Measurements from ENCODE around the gene TXNIP. TPM values are rescaled to one million over a fixed set of nuclear protein-coding genes. Genes with fewer than 3 reads are reported as not detected.

The TXNIP gene
- polyA plus RNA-seq, 1 donor (not counting 4 experiments of a cell fraction or from before 2014, with no cell fraction given): 159 TPM

GRCh38 chr1:145964328-145965118 is 31.9 kb downstream of the TXNIP start, which contains the start of the genes ANKRD34A and POLR3GL:
TSS of gene ANKRD34A (minus strand) at chr1:145964575. CDS start at chr1:145961759, 2,816 bp downstream.
TSS of gene POLR3GL (plus strand) at chr1:145964690. CDS start at chr1:145974866, 10,176 bp downstream.
- H3K9ac ChIP-seq (ENCODE audit: control insufficient read depth, extremely low read depth, insufficient read depth, low read length): peak within 1 kb of the TSS; percentile 79
- H3K27ac ChIP-seq (ENCODE audit: control insufficient read depth, insufficient read depth, low read length): peak within 1 kb of the TSS; percentile 66
- FAIRE-seq (peak; percentile 74), DNase-seq (ENCODE audit: low read depth, low spot score) (peak; percentile 94)
- peak within 1 kb of the TSS; percentile 93 for H2AFZ ChIP-seq (ENCODE audit: control insufficient read depth, low read length)
- no peaks in the 10 kb centered on the region for H3K79me2 ChIP-seq (ENCODE audit: control insufficient read depth, insufficient read depth, low read length)
- H3K9me1 ChIP-seq (ENCODE audit: control insufficient read depth, extremely low read depth, insufficient read depth, low read length): no peaks in the 10 kb centered on the region
- H4K20me1 ChIP-seq (ENCODE audit: control insufficient read depth, extremely low read depth, insufficient read depth, low read length): no peaks in the 10 kb centered on the region
- H3K36me3 ChIP-seq (ENCODE audit: control insufficient read depth in 2 of 2, extremely low read depth in 1 of 2, insufficient read depth in 2 of 2, low read length in 2 of 2): no peaks in the 10 kb centered on the region
- H3K4me2 ChIP-seq (ENCODE audit: control insufficient read depth, extremely low read depth, insufficient read depth, low read depth, low read length): peak within 1 kb of the TSS; percentile 92
- TF ChIP-seq EZH2 (IDR thresholded peaks at IDR 0.05; ENCODE audit: low read length): no peak
- TF ChIP-seq, protein P1, sequence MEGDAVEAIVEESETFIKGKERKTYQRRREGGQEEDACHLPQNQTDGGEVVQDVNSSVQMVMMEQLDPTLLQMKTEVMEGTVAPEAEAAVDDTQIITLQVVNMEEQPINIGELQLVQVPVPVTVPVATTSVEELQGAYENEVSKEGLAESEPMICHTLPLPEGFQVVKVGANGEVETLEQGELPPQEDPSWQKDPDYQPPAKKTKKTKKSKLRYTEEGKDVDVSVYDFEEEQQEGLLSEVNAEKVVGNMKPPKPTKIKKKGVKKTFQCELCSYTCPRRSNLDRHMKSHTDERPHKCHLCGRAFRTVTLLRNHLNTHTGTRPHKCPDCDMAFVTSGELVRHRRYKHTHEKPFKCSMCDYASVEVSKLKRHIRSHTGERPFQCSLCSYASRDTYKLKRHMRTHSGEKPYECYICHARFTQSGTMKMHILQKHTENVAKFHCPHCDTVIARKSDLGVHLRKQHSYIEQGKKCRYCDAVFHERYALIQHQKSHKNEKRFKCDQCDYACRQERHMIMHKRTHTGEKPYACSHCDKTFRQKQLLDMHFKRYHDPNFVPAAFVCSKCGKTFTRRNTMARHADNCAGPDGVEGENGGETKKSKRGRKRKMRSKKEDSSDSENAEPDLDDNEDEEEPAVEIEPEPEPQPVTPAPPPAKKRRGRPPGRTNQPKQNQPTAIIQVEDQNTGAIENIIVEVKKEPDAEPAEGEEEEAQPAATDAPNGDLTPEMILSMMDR (optimal IDR thresholded peaks at IDR 0.05 in 1 of 3, IDR thresholded peaks at IDR 0.05 in 1 of 3, conservative IDR thresholded peaks at IDR 0.05 in 1 of 3; ENCODE audit: extremely low read depth in 1 of 3, insufficient read depth in 2 of 3, low read length in 3 of 3): peak in 1 of 3 experiments; percentile 0
- peak within 1 kb of the TSS; percentile 57 to 82 (median 77) for H3K4me3 ChIP-seq (ENCODE audit: control insufficient read depth in 2 of 3, extremely low read depth in 1 of 3, insufficient read depth in 2 of 3, low read depth in 1 of 3, low read length in 3 of 3)
- dilution Hi-C loops (cut with MboI; ENCODE audit: extremely low pct_ligation_motif_present, low sequenced_read_pairs): no loop called here
- peaks cover 35% of the 10 kb centered on the region for H3K4me1 ChIP-seq (ENCODE audit: control insufficient read depth, extremely low read depth, insufficient read depth, low read length)
- peaks cover 2% of the 10 kb centered on the region for H3K27me3 ChIP-seq (ENCODE audit: control insufficient read depth, extremely low read depth, insufficient read depth, low read length)
- H3K9me3 ChIP-seq (ENCODE audit: control insufficient read depth, low read depth, low read length): no peaks in the 10 kb centered on the region

DNA sequence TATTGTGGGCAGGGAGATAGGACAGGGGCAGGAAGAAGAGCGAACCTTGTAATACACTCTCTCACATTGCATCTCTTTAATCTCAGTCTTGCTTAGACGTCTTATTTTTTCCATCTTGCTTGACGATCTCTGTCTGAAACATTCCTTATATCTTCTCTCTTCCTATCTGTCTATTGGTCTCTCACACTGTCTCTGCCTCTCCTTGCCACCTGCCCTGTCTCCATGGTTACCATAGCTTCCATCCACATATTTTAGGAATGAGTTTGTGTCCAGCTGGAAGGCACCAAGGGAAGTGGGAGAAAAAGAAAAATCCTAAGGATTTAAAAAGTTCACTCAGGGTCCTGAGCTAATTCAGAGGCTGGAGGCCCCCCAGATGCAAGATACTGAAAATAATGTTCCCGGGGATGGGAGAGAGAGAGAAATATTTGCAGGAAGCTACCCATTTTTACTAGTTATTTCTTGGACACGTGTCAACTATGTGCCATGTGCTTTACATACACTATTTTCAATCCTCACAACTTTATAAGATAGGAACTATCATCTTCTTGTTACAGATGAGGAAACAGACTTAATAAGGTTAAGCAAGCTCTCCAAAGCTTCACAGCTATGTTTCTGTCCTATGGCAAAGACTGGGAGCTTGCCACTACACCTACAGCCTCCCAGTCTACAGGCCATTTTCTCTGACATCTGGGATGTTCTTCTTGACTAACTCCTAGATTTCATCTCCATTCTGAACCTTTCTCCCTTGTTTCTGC is 32.9 kb downstream of the TXNIP start:
- dilution Hi-C loops (cut with MboI; ENCODE audit: extremely low pct_ligation_motif_present, low sequenced_read_pairs): no loop called here
- peaks cover 36% of the 10 kb centered on the region for H3K4me1 ChIP-seq (ENCODE audit: control insufficient read depth, extremely low read depth, insufficient read depth, low read length)

More for the DNA sequence above, 32.9 kb downstream of the TXNIP start:
- Histone ChIP-seq H3K79me2 (ENCODE audit: control insufficient read depth, insufficient read depth, low read length) (no peaks in the 10 kb centered on the region), H3K27ac (ENCODE audit: control insufficient read depth, insufficient read depth, low read length) (peak overlapping the region; percentile 66), H4K20me1 (ENCODE audit: control insufficient read depth, extremely low read depth, insufficient read depth, low read length) (no peaks in the 10 kb centered on the region), H3K36me3 (ENCODE audit: control insufficient read depth in 2 of 2, extremely low read depth in 1 of 2, insufficient read depth in 2 of 2, low read length in 2 of 2) (no peaks in the 10 kb centered on the region), H3K9me1 (ENCODE audit: control insufficient read depth, extremely low read depth, insufficient read depth, low read length) (no peaks in the 10 kb centered on the region), H2AFZ (ENCODE audit: control insufficient read depth, low read length) (no peak overlapping the region), H3K4me2 (ENCODE audit: control insufficient read depth, extremely low read depth, insufficient read depth, low read depth, low read length) (peak overlapping the region; percentile 92), H3K27me3 (ENCODE audit: control insufficient read depth, extremely low read depth, insufficient read depth, low read length) (peaks cover 2% of the 10 kb centered on the region), H3K4me3 (ENCODE audit: control insufficient read depth in 2 of 3, extremely low read depth in 1 of 3, insufficient read depth in 2 of 3, low read depth in 1 of 3, low read length in 3 of 3) (peak overlapping the region; percentile 57 to 82 (median 77)), H3K9me3 (ENCODE audit: control insufficient read depth, low read depth, low read length) (no peaks in the 10 kb centered on the region), H3K9ac (ENCODE audit: control insufficient read depth, extremely low read depth, insufficient read depth, low read length) (peak overlapping the region; percentile 79)
- no peak for TF ChIP-seq EZH2 (IDR thresholded peaks at IDR 0.05; ENCODE audit: low read length)
- TF ChIP-seq, protein P1 (optimal IDR thresholded peaks at IDR 0.05 in 1 of 3, IDR thresholded peaks at IDR 0.05 in 1 of 3, conservative IDR thresholded peaks at IDR 0.05 in 1 of 3; ENCODE audit: extremely low read depth in 1 of 3, insufficient read depth in 2 of 3, low read length in 3 of 3): no peak
- DNase-seq (ENCODE audit: low read depth, low spot score) (no peak), FAIRE-seq (peak; percentile 17)

All from keratinocyte (primary cell).